KOPT-K1 (cell line): ENCODE measurements around the gene UGT1A4.

Experiments used
- H3K27ac ChIP-seq: fragments of 200-600 bp; sonication (generic); 2 replicates; pipeline ENCODE4 v1.5.1; 2016; ENCODE audit warnings: antibody characterized with exemption, mild to moderate bottlenecking, low read depth, low read length; ENCODE audit not compliant: poor library complexity, severe bottlenecking
- H3K36me3 ChIP-seq: fragments of 200-600 bp; sonication (generic); 2 replicates; pipeline ENCODE4 v1.5.1; 2017; ENCODE audit warnings: antibody characterized with exemption, mild to moderate bottlenecking, low read length, moderate library complexity; ENCODE audit not compliant: insufficient read depth
- H3K9me3 ChIP-seq: fragments of 200-600 bp; sonication (generic); 2 replicates; pipeline ENCODE4 v1.5.1; 2017; ENCODE audit warnings: antibody characterized with exemption, low read length, mild to moderate bottlenecking; ENCODE audit not compliant: insufficient read depth, poor library complexity, severe bottlenecking

Gene UGT1A4

DNA sequence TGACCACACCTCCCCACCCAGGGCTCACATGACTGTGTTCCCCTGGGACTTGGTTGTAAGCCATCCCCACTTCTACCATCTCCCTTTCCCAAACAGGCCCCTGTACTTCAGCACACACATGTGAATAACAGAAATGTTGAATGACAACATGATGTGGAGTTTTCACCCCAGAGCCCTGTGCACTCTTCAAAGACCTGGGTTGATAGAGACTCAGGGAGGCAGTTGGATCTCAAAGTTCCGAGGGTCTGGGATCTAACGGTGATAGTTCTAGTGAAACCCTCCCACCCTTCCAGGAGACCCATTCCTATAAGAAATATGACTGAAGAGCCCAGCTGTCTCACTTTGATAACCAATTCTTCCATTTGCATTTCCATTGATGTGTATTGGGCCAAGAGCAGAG is 59.5 kb downstream of the UGT1A4 start, which contains the start of gene MROH2A:
Gene MROH2A (plus strand): TSS at position 301 of the 400 bp plus-strand sequence. CDS start 1,029 bp downstream, outside the sequence.
- no peaks in the 10 kb centered on the region for H3K36me3 ChIP-seq
- peaks cover 24% of the 10 kb centered on the region for H3K9me3 ChIP-seq
- no peak within 1 kb of the TSS for H3K27ac ChIP-seq

DNA sequence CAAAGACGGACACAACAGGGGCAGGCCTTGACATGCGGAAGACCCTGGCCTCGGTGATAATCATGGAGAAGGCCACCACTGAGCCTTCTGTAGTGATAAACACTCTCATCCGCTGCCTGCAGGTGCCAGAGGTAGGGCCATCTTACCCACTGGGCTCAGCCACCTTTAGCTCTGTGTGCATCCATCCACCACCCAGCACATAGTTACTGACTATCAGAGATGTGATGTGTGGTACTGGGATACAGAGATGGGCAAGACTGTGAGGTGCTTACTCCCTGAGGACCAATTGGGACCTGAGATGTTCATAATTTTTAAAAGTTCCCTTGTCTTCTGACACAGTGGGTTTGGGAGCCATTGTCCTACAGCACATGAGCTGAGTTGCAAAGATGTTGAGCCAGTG is 61.2 kb downstream of the UGT1A4 start:
- H3K36me3 ChIP-seq, result no peaks in the 10 kb centered on the region
- H3K27ac ChIP-seq, result no peak overlapping the region

DNA sequence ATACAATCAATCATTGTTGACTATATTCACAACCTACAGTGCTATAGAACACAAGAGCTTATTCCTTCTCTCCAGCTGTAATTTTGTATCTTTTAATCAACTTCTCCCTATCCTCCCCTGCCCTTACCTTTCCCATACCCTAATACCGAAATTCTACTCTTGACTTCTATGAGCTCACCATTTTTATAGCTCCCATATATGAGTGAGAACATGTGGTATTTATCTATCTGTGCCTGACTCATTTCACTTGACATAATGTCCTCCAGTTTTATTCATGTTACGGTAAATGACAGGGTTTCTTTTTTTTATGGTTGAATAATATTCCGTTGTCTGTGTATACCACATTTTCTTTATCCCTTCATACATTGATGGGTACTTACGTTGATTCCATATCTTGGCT is 62.2 kb downstream of the UGT1A4 start:
- peaks cover 21% of the 10 kb centered on the region for H3K9me3 ChIP-seq
- H3K27ac ChIP-seq, result no peak overlapping the region
- no peaks in the 10 kb centered on the region for H3K36me3 ChIP-seq

More for the DNA sequence above, 61.2 kb downstream of the UGT1A4 start:
- peaks cover 29% of the 10 kb centered on the region for H3K9me3 ChIP-seq

DNA sequence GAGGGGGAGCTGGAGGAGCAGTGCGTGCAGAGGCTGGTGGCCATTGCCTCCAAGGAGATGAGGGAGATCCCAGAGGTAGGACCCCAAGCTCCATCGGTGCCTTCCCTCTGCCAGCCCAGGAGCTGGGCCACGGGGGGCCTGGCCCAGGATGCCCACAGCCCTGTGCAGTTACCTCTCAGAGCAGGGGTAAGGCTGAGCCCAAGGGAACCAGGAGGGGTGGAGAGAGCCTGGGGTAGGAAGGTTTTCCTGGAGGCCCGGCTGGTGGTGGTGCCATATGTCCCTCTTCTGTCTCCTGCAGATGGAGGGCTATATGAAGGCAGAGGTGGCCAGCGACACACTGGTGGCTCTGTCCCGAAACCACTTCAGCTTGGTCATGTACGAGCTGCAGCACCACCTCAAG is 71.0 kb downstream of the UGT1A4 start:
- Histone ChIP-seq H3K9me3 (peaks cover 9% of the 10 kb centered on the region), H3K36me3 (no peaks in the 10 kb centered on the region), H3K27ac (no peak overlapping the region)

DNA sequence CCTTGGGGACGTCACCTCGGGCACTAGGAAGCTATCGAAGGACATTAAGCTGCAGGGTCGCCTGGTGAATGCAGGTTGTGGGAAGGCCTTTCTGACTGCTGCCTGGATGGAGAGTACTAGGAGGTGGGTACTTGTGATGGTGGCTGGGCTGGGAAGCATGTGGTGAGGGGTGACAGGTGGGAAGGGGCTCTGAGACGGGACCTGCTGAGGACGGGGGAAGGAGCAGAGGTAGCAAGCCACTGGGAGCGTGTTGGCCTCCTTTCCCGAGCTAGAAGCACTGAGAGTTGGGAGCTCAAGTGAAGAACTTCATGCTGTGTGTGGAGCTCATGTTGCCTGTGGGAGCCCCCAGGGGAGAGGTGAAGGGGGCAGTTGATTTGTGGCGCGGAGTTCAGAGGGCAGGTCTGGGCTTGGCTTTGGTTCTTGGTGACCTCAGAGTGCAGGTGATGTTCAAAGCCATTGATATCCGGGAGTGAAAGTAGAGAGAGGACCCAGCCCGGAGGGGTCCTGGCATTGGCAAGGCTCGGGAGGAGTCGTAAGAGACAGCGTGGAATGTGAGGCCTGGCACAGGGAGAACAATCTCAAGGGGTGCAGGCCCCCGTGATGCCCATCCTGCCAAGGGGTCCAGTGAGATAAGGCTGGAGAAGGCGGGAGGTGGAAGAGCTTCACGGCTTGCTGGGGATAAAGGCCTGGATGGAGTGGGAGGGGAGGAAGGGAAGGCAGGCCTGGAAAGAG is 72.8 kb downstream of the UGT1A4 start:
- no peaks in the 10 kb centered on the region for H3K36me3 ChIP-seq
- H3K9me3 ChIP-seq, result peaks cover 1% of the 10 kb centered on the region

DNA sequence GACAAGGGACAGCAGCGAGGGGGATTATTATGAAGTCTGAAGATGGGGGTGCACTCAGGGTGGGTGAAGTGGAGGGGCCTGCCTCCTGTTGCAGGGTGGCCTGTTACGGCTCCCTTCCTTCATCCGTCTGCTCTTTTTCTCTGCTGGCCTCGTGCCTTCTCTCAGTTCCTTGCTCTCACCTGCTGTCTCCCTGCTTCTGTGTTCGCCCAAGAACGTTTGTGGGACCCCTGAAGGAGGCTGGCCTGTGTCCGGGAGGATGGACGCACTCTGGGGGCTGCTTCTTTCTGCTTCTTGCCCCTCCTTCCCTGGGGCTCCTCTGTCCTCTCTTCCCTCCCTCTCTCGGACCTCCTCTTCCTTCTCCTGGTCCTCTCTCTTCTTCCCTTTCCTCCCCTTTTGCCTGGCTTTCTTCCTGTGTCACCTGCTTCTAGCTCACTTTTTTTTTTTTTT is 73.4 kb downstream of the UGT1A4 start:
- Histone ChIP-seq H3K36me3 (no peaks in the 10 kb centered on the region), H3K9me3 (no peaks in the 10 kb centered on the region), H3K27ac (no peak overlapping the region)

More for the DNA sequence above, 72.8 kb downstream of the UGT1A4 start:
- no peak overlapping the region for H3K27ac ChIP-seq

DNA sequence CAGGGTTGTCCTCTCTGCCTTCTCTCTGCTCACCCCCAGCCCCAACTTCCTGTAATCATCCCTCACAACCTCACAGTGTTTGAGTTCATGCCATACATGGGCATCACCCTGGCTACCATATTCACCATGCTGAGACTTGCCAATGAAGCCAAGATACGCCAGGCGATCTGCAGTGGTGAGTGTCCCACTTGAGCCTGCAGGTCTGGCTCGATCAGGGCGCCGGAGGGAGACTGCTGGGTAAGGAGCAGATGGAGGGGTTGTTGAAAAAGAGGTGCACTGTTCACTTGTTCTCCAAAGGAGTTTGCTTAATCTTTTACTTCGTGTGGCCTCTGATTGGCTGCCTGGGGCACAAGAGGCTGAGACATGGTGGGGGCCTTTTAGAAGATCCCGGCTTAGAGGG is 74.2 kb downstream of the UGT1A4 start:
- Histone ChIP-seq H3K36me3 (no peaks in the 10 kb centered on the region), H3K27ac (no peak overlapping the region), H3K9me3 (no peaks in the 10 kb centered on the region)

DNA sequence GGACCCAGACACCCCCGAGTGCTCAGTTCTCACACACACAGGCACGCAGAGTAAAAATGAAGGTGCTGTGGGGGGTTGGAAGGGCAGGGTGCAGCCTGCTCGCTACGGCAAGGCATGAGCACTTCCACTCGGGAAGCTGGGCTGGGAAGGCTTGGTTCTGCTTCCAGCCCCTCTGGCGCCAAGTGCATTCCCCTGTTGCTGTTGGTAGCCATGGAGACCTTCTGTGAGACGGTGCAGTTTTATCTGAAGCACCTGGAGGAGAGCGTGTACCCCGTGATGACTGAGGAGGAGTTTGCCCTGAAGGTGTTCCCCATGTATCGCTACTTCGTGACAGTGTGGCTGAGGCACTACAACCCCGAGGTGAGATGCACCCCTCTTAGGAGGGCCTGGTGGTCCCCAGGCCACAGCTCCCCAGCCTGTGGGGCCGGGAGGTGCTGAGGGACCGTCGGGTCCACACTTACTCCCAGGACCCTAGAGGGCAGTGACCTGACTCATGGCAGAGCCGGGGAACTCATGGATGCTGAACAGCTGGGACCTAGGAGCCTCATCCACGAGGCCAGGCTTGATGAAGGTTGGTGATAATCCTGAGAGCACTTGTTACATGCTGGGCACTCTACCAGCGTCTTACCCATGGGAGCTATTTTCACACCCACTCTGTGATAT is 75.1 kb downstream of the UGT1A4 start:
- Histone ChIP-seq H3K36me3 (no peaks in the 10 kb centered on the region), H3K27ac (no peak overlapping the region), H3K9me3 (no peaks in the 10 kb centered on the region)

DNA sequence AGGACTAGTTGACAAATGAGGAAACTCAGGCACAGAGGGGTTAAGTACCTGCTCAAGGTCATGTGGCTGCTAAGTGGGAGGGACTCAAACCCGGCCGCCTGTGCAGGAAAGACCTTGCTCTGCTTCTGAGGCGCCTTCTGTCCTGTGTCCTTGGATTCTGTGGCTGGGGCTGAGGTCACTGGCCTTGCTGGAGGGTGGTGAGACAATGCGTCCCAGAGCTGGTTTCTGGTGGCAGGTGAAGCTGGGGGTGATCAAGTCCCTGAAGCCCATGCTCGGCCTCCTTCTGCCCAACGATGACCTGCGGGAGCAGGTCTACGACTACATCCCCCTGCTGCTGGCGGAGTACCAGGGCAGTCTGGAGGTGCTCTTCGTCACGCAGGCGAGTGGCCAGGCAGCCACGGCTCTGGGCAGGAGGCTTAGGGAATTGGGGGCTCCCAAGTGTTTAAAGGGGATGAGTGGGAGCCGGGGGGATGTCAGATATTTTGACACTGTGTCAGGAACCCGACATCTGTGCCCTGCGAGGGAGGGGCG is 75.7 kb downstream of the UGT1A4 start:
- no peak overlapping the region for H3K27ac ChIP-seq
- no peaks in the 10 kb centered on the region for H3K36me3 ChIP-seq

DNA sequence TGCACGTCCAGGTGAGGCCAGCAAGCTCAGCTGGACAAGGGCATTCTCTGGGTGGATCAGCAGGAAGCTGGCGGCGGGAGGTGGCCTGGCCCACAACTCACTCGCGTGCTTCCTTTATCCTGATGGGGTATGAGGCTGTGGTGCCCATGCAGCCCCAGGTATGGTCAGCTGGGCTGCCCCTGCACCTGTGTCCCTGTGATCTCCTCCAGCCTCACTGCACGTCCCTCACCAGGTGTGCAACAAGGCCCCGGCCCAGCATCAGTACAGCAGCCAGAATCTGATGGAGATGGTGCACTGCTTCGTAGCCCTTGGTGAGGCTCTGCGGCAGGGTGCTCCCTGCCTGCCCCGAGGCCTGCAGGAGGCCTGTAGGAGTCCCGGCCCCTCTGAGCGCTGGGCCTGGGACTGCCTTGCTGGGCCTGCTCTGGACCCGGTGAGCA is 77.2 kb downstream of the UGT1A4 start:
- no peaks in the 10 kb centered on the region for H3K9me3 ChIP-seq
- no peaks in the 10 kb centered on the region for H3K36me3 ChIP-seq
- no peak overlapping the region for H3K27ac ChIP-seq

More for the DNA sequence above, 75.7 kb downstream of the UGT1A4 start:
- H3K9me3 ChIP-seq, result no peaks in the 10 kb centered on the region

DNA sequence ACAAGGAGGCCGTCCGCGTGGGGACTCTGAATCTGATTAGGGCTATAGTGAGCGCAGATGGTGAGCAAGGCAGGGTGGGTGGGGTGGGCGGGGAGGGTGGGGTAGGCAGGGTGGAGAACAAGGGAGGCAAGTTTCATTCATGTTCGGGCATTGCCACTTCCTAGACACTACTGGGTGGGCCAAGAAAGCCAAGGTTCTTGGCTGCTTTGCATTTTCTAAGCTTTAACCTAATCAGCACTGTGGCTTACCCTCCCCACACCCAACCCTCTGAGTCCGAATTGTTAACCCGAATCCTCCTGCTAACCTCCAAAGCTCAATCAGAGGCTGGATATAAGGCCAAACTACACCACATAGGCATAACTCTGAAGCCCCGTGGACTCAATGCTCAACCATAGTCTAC is 77.7 kb downstream of the UGT1A4 start:
- Histone ChIP-seq H3K36me3 (no peaks in the 10 kb centered on the region), H3K27ac (no peak overlapping the region), H3K9me3 (no peaks in the 10 kb centered on the region)

DNA sequence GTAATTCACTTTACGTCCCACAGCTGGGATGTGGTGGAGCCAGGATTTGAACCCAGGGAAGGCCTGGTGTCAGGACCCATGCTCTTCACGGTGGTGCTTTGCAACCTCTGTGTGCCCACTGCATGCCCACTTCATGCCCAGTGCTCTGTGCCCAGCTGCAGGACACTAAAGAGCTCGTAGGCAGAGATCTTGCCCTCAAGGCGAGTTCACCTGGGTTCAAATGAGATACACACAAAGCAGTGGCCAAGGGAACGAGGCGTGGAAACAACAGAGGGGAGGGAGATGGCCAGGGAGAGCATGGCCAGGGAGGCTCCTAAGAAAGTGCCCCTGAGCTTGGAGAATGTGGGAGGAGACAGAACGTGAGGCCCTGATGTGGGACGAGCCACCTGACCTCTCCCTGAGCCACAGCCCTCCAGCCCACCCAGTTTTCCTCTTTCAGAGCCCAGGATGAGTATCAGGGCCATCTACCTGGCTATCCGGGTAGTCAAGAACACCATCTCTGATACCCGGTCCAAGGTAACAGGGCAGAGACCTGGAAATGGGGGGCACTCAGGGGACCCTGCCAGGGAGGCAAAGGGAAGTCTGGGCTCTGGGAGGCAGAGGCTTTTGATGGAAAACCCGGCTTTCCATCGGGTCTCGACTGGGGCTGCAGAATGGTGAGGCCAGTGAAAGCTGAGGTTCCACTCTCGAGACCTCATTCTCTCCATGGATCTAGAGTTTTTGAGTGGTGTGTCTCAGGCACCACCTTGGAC is 80.0 kb downstream of the UGT1A4 start:
- Histone ChIP-seq H3K27ac (no peak overlapping the region), H3K9me3 (no peaks in the 10 kb centered on the region), H3K36me3 (no peaks in the 10 kb centered on the region)

DNA sequence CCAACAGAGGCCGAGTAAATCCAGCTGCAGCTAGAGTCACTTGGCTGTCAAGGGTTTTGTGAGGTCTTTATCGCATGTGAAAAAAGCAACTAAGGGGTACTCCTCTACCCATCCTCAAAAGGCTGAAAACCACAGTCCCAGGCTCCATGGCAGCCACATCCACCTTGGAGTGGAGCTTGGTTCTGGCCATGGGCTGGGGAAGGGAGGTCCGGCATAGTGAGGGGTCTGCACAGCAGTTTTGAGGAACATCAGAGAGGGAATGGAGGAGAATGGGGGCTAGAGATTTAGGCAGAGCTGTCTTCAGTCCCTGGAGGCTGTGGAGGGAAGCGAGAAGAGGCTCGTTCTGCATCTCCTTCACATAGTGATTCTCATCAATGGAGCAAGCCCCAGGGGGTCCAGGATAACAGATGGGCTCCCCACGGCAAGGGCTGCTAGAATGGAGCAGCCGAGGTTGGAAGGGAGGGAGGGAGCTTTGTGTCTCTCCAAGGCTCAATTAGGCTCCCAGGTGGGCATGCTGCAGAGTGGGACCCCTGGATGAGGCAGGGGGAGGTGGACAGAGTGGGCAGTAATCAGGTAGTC is 80.6 kb downstream of the UGT1A4 start:
- Histone ChIP-seq H3K27ac (no peak overlapping the region), H3K9me3 (no peaks in the 10 kb centered on the region)

DNA sequence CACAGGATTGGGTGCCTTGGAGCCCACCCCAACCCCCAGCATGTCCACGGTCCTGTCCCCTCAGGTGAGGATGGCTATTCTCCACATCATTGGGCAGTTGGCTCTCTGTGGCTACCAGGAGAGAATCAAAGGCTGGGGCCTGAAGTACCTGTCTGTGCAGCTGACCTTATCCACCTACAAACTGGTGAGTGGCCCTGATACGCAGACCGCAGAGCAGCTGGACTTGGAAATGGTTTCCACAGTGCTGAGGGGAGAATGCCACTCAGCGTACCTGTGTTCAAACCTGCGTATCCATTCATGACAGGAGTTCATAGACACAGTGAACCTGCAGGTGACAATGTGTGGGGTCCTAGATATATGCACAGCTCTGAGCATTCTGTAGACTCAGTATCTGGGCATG is 81.2 kb downstream of the UGT1A4 start:
- no peak overlapping the region for H3K27ac ChIP-seq
- no peaks in the 10 kb centered on the region for H3K9me3 ChIP-seq
- H3K36me3 ChIP-seq, result no peaks in the 10 kb centered on the region

More for the DNA sequence above, 80.6 kb downstream of the UGT1A4 start:
- no peaks in the 10 kb centered on the region for H3K36me3 ChIP-seq

DNA sequence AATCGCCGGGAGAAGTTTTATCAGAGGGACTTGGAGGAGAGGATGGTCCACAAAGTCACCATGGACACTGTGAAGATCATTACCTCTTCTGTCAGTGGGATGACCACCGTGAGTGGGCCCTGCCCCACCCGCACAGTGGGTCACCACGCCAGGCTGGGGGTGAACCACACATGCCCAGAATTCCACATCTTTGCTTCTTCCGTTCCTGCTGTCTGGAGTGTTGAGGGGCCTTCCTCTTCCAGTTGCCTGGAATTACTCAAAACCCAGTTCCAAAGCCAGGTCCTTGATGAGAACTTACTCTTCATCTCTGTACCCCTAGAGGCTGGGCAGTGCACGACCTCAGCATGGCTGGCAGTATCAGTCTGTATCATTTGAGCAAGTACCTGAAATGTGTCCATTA is 81.7 kb downstream of the UGT1A4 start:
- no peaks in the 10 kb centered on the region for H3K36me3 ChIP-seq
- H3K9me3 ChIP-seq, result no peaks in the 10 kb centered on the region
- no peak overlapping the region for H3K27ac ChIP-seq
